Suprapubic skin (tissue), 4 donors: ENCODE measurements around the gene EDN3.

Experiments
- CTCF ChIP-seq, 2 donors: fragments of 200-600 bp in 1 of 2; fragments of 450-650 bp in 1 of 2; sonication (generic) in 1 of 2; IDR thresholded peaks; one replicate each; pipeline ENCODE4 v1.5.1; 2016 to 2019; ENCODE audit warnings: antibody characterized with exemption in 2 of 2, mild to moderate bottlenecking in 1 of 2, moderate library complexity in 1 of 2
- EP300 ChIP-seq: sonication (generic); formaldehyde crosslinking; IDR thresholded peaks from one replicate; pipeline ENCODE4 v1.6.1; 2017; ENCODE audit warnings: antibody characterized with exemption
- POLR2A ChIP-seq, 2 donors: fragments of 450-650 bp; IDR thresholded peaks; one replicate each; pipeline ENCODE4 v1.6.1; 2017; ENCODE audit warnings: antibody characterized with exemption in 2 of 2, mild to moderate bottlenecking in 2 of 2, moderate library complexity in 2 of 2
- POLR2AphosphoS5 ChIP-seq, 3 donors: sonication (generic); formaldehyde crosslinking; IDR thresholded peaks; one replicate each; pipeline ENCODE4 v1.6.1; 2017; ENCODE audit warnings: antibody characterized with exemption in 3 of 3

DNA sequence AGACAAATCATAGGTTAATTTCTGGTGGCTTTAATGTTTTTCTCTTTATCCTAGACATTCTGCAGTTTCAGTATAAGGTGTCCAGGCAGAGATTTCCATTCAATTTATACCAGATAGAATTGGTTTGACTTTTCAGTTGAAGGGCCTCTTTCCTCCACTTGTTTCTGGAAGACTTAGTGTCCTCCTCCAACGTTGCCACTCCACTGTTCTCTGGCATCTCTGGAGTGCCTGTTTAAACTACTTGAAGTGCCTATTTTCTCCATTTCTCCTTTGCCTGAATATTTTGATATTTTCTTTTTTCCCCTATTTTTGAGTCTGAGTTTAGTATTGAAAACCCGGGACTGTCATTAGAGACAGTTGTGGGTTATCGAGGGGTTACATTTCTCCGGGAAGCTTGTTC, 27.7 kb downstream of the EDN3 start:
- TF ChIP-seq POLR2A (IDR thresholded peaks at IDR 0.05), result no peak
- TF ChIP-seq CTCF (IDR thresholded peaks at IDR 0.05), result no peak
- TF ChIP-seq POLR2AphosphoS5 (IDR thresholded peaks at IDR 0.05), result no peak
- no peak for TF ChIP-seq EP300
